Measurements from ENCODE around the gene TBX6. TPM values are rescaled to one million over a fixed set of nuclear protein-coding genes. Genes with fewer than 3 reads are reported as not detected.

The TBX6 gene
- total RNA-seq, 2 donors from 2014 or later = 1.5 to 2.5 TPM

- Histone ChIP-seq H3K4me1 (replicated peaks) (peaks cover 32% of the 10 kb centered on the region), H3K36me3 (peaks cover 14 to 24% of the 10 kb centered on the region in 2 donors), H3K27ac (peak overlapping the region; percentile 0 to 43), H3K4me3 (no peak overlapping the region), H3K27me3 (replicated peaks; ENCODE audit: insufficient read depth) (no peaks in the 10 kb centered on the region), H3K9me3 (no peaks in the 10 kb centered on the region)
- TF ChIP-seq POLR2AphosphoS5 (IDR thresholded peaks at IDR 0.05) (no peak), POLR2A (IDR thresholded peaks at IDR 0.05) (no peak), CTCF (IDR thresholded peaks at IDR 0.05) (no peak)
- 46% methylated on average over 31 of the region's 31 CpGs for WGBS
- no peak for DNase-seq (ENCODE audit: low spot score)
- intact Hi-C loops (cut with DNase I) = loop anchor here (5.0 to 10.0 kb wide), 2 partner anchors 52 to 585 kb away; partner anchors contain the start of genes FBRS, MAPK3 and PRR14
These were observed 21.9 kb downstream of the TBX6 start for GRCh38 chr16:30069611-30070462.

GRCh38 chr16:30068750-30069610 is 22.7 kb downstream of the TBX6 start:
- Histone ChIP-seq H3K27ac (peak overlapping the region in 1 of 2 donors; percentile 43), H3K4me1 (replicated peaks) (peaks cover 32% of the 10 kb centered on the region), H3K4me3 (no peak overlapping the region), H3K9me3 (no peaks in the 10 kb centered on the region), H3K36me3 (peaks cover 14 to 24% of the 10 kb centered on the region in 2 donors), H3K27me3 (replicated peaks; ENCODE audit: insufficient read depth) (no peaks in the 10 kb centered on the region)
- DNase-seq (ENCODE audit: low spot score) = no peak
- WGBS = 74% methylated on average over 14 of the region's 17 CpGs
- intact Hi-C loops (cut with DNase I) = loop anchor here (5.0 to 10.0 kb wide), 2 partner anchors 53 to 586 kb away; partner anchors contain the start of genes FBRS, MAPK3 and PRR14
- TF ChIP-seq CTCF (IDR thresholded peaks at IDR 0.05) (peak in 2 of 4 experiments; percentile 39 to 52), POLR2A (IDR thresholded peaks at IDR 0.05) (no peak), POLR2AphosphoS5 (IDR thresholded peaks at IDR 0.05) (no peak)

- no peak for TF ChIP-seq POLR2A (IDR thresholded peaks at IDR 0.05)
- Histone ChIP-seq H3K27ac (peak overlapping the region in 1 of 2 donors; percentile 97), H3K27me3 (replicated peaks; ENCODE audit: insufficient read depth) (no peaks in the 10 kb centered on the region), H3K4me3 (no peak overlapping the region), H3K4me1 (replicated peaks) (peaks cover 37% of the 10 kb centered on the region), H3K9me3 (no peaks in the 10 kb centered on the region), H3K36me3 (peaks cover 14 to 24% of the 10 kb centered on the region in 2 donors)
- no peak for DNase-seq (ENCODE audit: low spot score)
- 84% methylated on average over 9 of the region's 9 CpGs for WGBS
- intact Hi-C loops (cut with DNase I) = loop anchor here (5.0 to 10.0 kb wide), 2 partner anchors 54 to 586 kb away; partner anchors contain the start of genes FBRS, MAPK3 and PRR14
These were observed 23.4 kb downstream of the TBX6 start for GRCh38 chr16:30068333-30068732.

GRCh38 chr16:30067584-30067916 is 24.2 kb downstream of the TBX6 start:
- H3K36me3 ChIP-seq = peaks cover 14 to 24% of the 10 kb centered on the region in 2 donors
- intact Hi-C loops (cut with DNase I) = loop anchor here (5.0 to 10.0 kb wide), 2 partner anchors 55 to 587 kb away; partner anchors contain the start of genes FBRS, MAPK3 and PRR14
- no peaks in the 10 kb centered on the region for H3K9me3 ChIP-seq
- WGBS = 51% methylated on average over 6 of the region's 6 CpGs
- no peaks in the 10 kb centered on the region for H3K27me3 ChIP-seq (replicated peaks; ENCODE audit: insufficient read depth)
- DNase-seq (ENCODE audit: low spot score) = no peak
- peaks cover 37% of the 10 kb centered on the region for H3K4me1 ChIP-seq (replicated peaks)
- TF ChIP-seq CTCF (IDR thresholded peaks at IDR 0.05) = no peak
- TF ChIP-seq POLR2A (IDR thresholded peaks at IDR 0.05) = no peak
- peak overlapping the region in 1 of 2 donors; percentile 97 for H3K27ac ChIP-seq
- peak overlapping the region; percentile 86 to 98 for H3K4me3 ChIP-seq
